ENCODE data around the gene ADAMTS20.

ADAMTS20 gene

DNA sequence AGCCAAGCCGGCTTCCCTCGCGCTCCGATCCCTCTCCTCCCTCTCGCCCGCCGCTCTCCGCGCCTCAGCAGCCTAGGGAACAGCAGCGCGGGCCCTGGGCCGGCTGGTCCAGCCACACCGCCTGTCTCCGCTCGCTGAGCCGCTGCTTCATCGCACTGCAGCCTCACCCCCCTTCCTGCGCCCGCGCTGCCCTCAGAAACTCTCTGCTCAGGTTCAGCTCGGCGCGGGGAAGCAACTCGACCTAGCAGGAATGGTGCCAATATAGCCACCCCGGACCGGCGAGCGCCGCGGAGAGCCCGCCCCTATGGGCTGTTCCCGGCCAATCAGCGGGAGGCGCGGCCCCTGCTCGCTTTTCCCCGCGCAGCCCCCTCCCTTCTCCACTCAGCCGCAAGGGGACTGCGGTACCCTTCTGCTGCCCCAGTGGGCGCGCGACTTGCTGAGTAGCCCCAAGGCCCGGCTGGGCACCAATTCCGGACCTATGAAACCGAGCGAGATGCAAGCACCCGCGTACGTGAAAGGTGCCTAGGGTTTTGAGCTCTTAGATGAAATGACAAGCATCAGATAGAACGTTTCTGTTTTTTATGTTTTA, at the start of gene ADAMTS20:
Gene ADAMTS20 (minus strand): TSS at position 233 of the 589 bp plus-strand sequence. CDS start 282 bp downstream, outside the sequence.
- no peaks in the 10 kb centered on the region for H3K4me1 Mint-ChIP-seq
- H3K9me3 Mint-ChIP-seq, result peaks cover 5% of the 10 kb centered on the region
- DNase-seq (ENCODE audit: low spot score in 2 of 2) (no peak), ATAC-seq (ENCODE audit: low read depth) (no peak)
- H3K4me3 Mint-ChIP-seq, result no peak within 1 kb of the TSS
- no peak within 1 kb of the TSS for H3K27ac Mint-ChIP-seq
- peaks cover 5% of the 10 kb centered on the region for H3K27me3 Mint-ChIP-seq
- no peaks in the 10 kb centered on the region for H3K36me3 Mint-ChIP-seq

DNA sequence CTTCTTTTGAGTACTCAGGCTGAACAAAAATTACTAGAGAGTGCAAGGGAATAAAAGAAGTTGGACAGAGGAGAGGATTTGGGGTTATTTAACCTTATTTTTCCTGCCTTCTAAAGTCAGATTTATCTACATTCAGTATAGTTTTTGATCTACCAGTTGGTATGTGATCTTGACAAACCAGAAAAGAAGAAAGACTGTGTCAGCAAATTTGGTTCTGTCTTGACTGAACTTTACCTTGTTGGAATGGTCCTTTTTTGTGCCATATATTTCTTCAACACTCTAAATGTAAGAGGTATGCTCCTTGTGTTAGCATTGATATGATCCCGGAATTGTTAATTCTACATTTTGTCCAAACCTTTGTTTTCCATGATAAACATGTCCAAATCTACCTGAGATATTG, 47.7 kb upstream of the ADAMTS20 start:
- no peaks in the 10 kb centered on the region for H3K9me3 Mint-ChIP-seq
- H3K4me1 Mint-ChIP-seq, result no peaks in the 10 kb centered on the region
- DNase-seq (ENCODE audit: low spot score in 2 of 2) (no peak), ATAC-seq (ENCODE audit: low read depth) (no peak)
- H3K36me3 Mint-ChIP-seq, result no peaks in the 10 kb centered on the region
- no peaks in the 10 kb centered on the region for H3K27me3 Mint-ChIP-seq
- no peak overlapping the region for H3K27ac Mint-ChIP-seq
- H3K4me3 Mint-ChIP-seq, result no peak overlapping the region

DNA sequence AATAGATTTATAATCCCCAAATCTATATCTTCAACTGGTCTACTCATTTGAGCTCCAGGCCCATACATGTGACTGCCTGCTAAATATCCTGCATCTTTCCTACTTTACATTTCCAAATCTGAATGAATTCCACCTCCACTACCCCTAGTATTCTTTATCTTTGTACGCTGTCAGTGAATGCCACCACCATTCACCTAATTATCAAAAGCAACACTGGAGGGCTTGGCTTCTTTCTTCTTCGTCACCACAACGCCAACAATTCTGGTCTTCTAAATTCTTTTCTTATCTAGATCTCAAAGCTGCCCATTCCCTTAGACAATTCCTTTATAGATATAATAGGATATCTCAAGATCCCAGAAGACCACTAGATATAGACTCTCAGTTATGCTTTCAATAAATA, 47.1 kb upstream of the ADAMTS20 start:
- no peaks in the 10 kb centered on the region for H3K4me1 Mint-ChIP-seq
- no peak overlapping the region for H3K4me3 Mint-ChIP-seq
- H3K27me3 Mint-ChIP-seq, result no peaks in the 10 kb centered on the region
- H3K9me3 Mint-ChIP-seq, result no peaks in the 10 kb centered on the region
- ATAC-seq (ENCODE audit: low read depth), result no peak
- no peaks in the 10 kb centered on the region for H3K36me3 Mint-ChIP-seq
- no peak overlapping the region for H3K27ac Mint-ChIP-seq
- no peak for DNase-seq (ENCODE audit: low spot score in 2 of 2)

- no peaks in the 10 kb centered on the region for H3K36me3 Mint-ChIP-seq
- no peaks in the 10 kb centered on the region for H3K9me3 Mint-ChIP-seq
- H3K27ac Mint-ChIP-seq, result no peak overlapping the region
- H3K27me3 Mint-ChIP-seq, result no peaks in the 10 kb centered on the region
- H3K4me1 Mint-ChIP-seq, result no peaks in the 10 kb centered on the region
- DNase-seq (ENCODE audit: low spot score in 2 of 2) (no peak), ATAC-seq (ENCODE audit: low read depth) (no peak)
- H3K4me3 Mint-ChIP-seq, result no peak overlapping the region
Observed at GRCh38 chr12:43590307-43590706, 38.3 kb upstream of the ADAMTS20 start.

- Mint-ChIP-seq H3K27ac (no peak overlapping the region), H3K4me3 (no peak overlapping the region), H3K36me3 (no peaks in the 10 kb centered on the region), H3K27me3 (no peaks in the 10 kb centered on the region), H3K4me1 (no peaks in the 10 kb centered on the region), H3K9me3 (no peaks in the 10 kb centered on the region)
- no peak for DNase-seq (ENCODE audit: low spot score in 2 of 2)
- no peak for ATAC-seq (ENCODE audit: low read depth)
Observed at GRCh38 chr12:43586646-43587245, 34.7 kb upstream of the ADAMTS20 start.

DNA sequence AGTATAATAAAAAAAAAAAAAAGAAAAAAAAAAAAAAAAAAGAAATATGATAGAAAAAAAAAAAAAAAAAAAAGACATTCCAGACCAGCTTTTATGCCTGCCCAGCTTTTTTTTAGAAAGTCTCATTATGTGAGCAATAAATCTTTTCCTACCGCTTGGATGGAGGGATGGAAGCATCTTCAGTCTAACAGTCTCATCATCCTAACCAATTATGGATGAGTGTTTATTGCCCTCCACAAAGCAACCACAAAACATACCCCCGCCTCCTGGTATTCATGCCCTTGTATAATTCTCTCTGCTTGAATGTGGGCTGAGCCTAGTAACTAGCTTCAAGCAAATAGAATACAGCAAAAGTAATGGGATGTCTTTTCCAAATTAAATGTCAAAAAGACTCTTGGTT, 33.7 kb upstream of the ADAMTS20 start:
- ATAC-seq (ENCODE audit: low read depth) (no peak), DNase-seq (ENCODE audit: low spot score in 2 of 2) (no peak)
- Mint-ChIP-seq H3K27ac (no peak overlapping the region), H3K36me3 (no peaks in the 10 kb centered on the region), H3K4me3 (no peak overlapping the region), H3K4me1 (no peaks in the 10 kb centered on the region), H3K9me3 (no peaks in the 10 kb centered on the region), H3K27me3 (no peaks in the 10 kb centered on the region)

- H3K36me3 Mint-ChIP-seq, result no peaks in the 10 kb centered on the region
- no peak for ATAC-seq (ENCODE audit: low read depth)
- H3K27ac Mint-ChIP-seq, result no peak overlapping the region
- no peaks in the 10 kb centered on the region for H3K27me3 Mint-ChIP-seq
- no peaks in the 10 kb centered on the region for H3K4me1 Mint-ChIP-seq
- H3K4me3 Mint-ChIP-seq, result no peak overlapping the region
- DNase-seq (ENCODE audit: low spot score in 2 of 2), result no peak
- H3K9me3 Mint-ChIP-seq, result no peaks in the 10 kb centered on the region
Observed at GRCh38 chr12:43580601-43581000, 28.6 kb upstream of the ADAMTS20 start.

DNA sequence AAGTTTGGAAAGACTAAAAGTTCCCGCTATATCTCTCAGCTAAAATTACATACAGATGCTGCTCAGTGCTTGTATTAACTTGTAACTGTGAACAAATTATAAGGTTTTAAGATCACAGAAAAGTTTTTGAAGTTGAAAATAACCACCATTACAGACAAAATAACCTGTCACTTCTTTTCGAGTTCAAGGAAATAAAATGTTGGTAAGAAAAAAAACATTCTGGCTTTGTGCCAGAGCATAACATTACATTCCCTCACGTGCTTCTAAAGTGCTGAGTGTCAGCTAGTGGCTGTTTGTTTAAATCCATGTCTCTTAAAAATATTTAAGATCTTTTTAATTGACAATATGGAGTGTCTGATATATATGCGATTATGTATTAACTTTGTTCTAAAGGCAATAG, 27.2 kb upstream of the ADAMTS20 start:
- no peak for DNase-seq (ENCODE audit: low spot score in 2 of 2)
- H3K4me1 Mint-ChIP-seq, result no peaks in the 10 kb centered on the region
- H3K9me3 Mint-ChIP-seq, result no peaks in the 10 kb centered on the region
- H3K27me3 Mint-ChIP-seq, result no peaks in the 10 kb centered on the region
- H3K4me3 Mint-ChIP-seq, result no peak overlapping the region
- H3K36me3 Mint-ChIP-seq, result no peaks in the 10 kb centered on the region
- ATAC-seq (ENCODE audit: low read depth), result no peak
- H3K27ac Mint-ChIP-seq, result no peak overlapping the region

DNA sequence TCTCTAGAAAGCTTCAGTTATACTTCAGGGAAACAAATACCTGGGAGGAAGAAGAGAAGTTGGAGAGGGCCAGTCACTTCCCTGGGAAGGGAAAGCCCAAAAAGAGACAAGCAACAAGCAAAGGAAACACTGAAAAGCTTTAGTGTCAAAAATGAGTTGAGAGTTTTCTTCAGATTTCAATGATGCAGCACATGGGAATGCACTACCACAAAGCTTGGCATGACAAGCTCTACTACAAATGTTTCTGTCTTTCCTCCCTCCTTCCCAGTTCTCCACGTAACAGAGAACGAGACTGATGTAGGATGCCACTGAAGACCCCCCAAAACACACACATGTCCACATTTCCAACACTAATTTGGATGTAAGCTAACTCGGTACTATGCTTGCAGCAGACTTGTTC, 26.8 kb upstream of the ADAMTS20 start:
- H3K9me3 Mint-ChIP-seq, result no peaks in the 10 kb centered on the region
- H3K36me3 Mint-ChIP-seq, result no peaks in the 10 kb centered on the region
- no peak overlapping the region for H3K4me3 Mint-ChIP-seq
- no peaks in the 10 kb centered on the region for H3K27me3 Mint-ChIP-seq
- ATAC-seq (ENCODE audit: low read depth) (no peak), DNase-seq (ENCODE audit: low spot score in 2 of 2) (no peak)
- H3K27ac Mint-ChIP-seq, result no peak overlapping the region
- H3K4me1 Mint-ChIP-seq, result no peaks in the 10 kb centered on the region

DNA sequence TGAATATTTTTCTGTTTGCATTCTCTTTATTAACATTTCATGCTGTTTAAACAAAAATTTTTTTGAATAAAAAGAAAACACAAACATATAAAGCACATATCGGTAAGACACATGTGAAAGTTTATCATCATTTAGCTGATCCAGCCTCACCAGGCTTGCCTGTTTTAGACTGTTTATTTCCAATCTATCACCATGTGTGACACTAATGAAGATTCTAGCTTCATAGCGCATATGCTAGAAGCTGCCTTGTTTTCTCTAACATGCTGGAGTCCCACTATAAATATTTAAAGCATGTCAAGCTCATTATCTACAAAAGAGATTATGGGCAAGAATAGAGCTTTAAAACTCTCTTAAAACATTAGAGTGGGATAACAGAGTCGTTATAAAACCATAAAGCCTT, 25.4 kb upstream of the ADAMTS20 start:
- ATAC-seq (ENCODE audit: low read depth), result no peak
- Mint-ChIP-seq H3K9me3 (peaks cover 4% of the 10 kb centered on the region), H3K4me3 (no peak overlapping the region), H3K4me1 (no peaks in the 10 kb centered on the region), H3K36me3 (no peaks in the 10 kb centered on the region), H3K27me3 (peaks cover 1% of the 10 kb centered on the region), H3K27ac (no peak overlapping the region)
- no peak for DNase-seq (ENCODE audit: low spot score in 2 of 2)

- Mint-ChIP-seq H3K27me3 (peaks cover 1% of the 10 kb centered on the region), H3K4me1 (no peaks in the 10 kb centered on the region), H3K4me3 (no peak overlapping the region), H3K27ac (no peak overlapping the region), H3K36me3 (no peaks in the 10 kb centered on the region), H3K9me3 (peaks cover 7% of the 10 kb centered on the region)
- DNase-seq (ENCODE audit: low spot score in 2 of 2) (no peak), ATAC-seq (ENCODE audit: low read depth) (no peak)
Observed at GRCh38 chr12:43576162-43576561, 24.2 kb upstream of the ADAMTS20 start.

- peaks cover 1% of the 10 kb centered on the region for H3K27me3 Mint-ChIP-seq
- no peak for ATAC-seq (ENCODE audit: low read depth)
- no peak for DNase-seq (ENCODE audit: low spot score in 2 of 2)
- H3K4me1 Mint-ChIP-seq, result no peaks in the 10 kb centered on the region
- H3K27ac Mint-ChIP-seq, result no peak overlapping the region
- peaks cover 7% of the 10 kb centered on the region for H3K9me3 Mint-ChIP-seq
- no peak overlapping the region for H3K4me3 Mint-ChIP-seq
- H3K36me3 Mint-ChIP-seq, result no peaks in the 10 kb centered on the region
Observed at GRCh38 chr12:43571885-43572284, 19.9 kb upstream of the ADAMTS20 start.

GRCh38 chr12:43556057-43556456, 4.1 kb upstream of the ADAMTS20 start:
- H3K4me3 Mint-ChIP-seq, result no peak overlapping the region
- ATAC-seq (ENCODE audit: low read depth), result no peak
- no peak for DNase-seq (ENCODE audit: low spot score in 2 of 2)
- H3K36me3 Mint-ChIP-seq, result no peaks in the 10 kb centered on the region
- H3K4me1 Mint-ChIP-seq, result no peaks in the 10 kb centered on the region
- H3K9me3 Mint-ChIP-seq, result peaks cover 9% of the 10 kb centered on the region
- H3K27me3 Mint-ChIP-seq, result peaks cover 5% of the 10 kb centered on the region
- no peak overlapping the region for H3K27ac Mint-ChIP-seq

DNA sequence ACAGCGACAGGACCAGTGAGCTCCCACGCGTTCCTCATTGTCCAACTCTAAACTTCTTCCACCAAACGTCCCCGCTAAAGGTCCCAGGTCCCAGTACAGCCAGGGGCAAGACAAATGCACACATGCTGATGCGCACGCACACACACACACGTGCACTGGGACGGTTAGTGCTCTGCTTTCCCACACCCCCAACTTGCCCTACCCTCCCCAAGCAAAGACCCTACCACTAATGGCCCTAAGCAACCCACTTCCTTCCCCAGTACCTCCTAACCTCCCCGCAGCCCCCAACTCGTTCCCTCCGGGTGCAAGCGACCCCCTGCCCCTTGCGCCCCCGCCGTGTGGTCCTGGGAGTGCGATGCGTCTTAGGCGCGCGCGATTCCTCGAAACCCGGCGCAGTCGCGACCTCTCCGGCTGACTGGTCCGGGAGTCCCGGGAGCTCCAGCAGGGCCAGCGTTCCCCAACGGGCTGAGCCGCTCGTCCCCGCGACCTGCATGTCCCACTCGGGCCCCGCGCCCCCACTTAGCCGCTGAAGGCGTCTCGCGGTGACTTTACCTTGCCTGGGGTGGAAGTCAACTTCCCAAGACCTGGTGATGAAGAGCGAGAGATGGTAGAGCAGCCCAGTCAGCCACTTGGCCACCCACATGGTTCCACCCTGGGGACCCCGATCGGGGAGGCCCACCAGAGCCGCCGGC, 578 bp downstream of the ADAMTS20 start:
- H3K27ac Mint-ChIP-seq, result no peak overlapping the region
- ATAC-seq (ENCODE audit: low read depth) (no peak), DNase-seq (ENCODE audit: low spot score in 2 of 2) (no peak)
- H3K4me3 Mint-ChIP-seq, result no peak overlapping the region
- H3K9me3 Mint-ChIP-seq, result peaks cover 5% of the 10 kb centered on the region
- H3K27me3 Mint-ChIP-seq, result peaks cover 5% of the 10 kb centered on the region
- H3K36me3 Mint-ChIP-seq, result no peaks in the 10 kb centered on the region
- no peaks in the 10 kb centered on the region for H3K4me1 Mint-ChIP-seq

DNA sequence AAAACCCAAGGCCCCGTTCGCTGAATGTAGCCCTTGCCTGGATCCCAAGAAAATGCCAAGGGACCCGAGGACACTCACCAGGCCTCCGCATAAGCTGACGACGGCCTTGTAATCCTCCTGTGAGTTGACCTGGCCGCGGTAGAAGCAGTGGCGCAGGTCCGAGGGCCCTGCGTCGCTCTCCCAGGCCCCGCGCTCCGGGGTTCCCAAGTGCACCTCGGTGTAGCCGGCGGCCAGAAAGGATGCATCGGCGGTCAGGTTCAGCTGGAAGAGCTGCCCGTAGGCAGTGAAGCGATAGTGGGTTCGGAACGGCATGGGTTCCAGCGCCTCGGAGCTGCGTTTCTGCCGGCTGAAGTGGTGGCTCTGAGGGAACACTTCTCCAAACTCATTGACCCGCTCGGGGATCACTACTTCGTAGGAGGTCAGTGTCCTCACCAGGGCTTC, 1.2 kb downstream of the ADAMTS20 start:
- H3K36me3 Mint-ChIP-seq, result no peaks in the 10 kb centered on the region
- no peaks in the 10 kb centered on the region for H3K4me1 Mint-ChIP-seq
- ATAC-seq (ENCODE audit: low read depth) (no peak), DNase-seq (ENCODE audit: low spot score in 2 of 2) (no peak)
- H3K27me3 Mint-ChIP-seq, result peaks cover 5% of the 10 kb centered on the region
- H3K4me3 Mint-ChIP-seq, result no peak overlapping the region
- H3K27ac Mint-ChIP-seq, result no peak overlapping the region
- peaks cover 2% of the 10 kb centered on the region for H3K9me3 Mint-ChIP-seq
